Gastrocnemius medialis (tissue), 4 donors: ENCODE results near the gene CATSPER4.
A peak's percentile ranks its signal among the peaks of the same experiment; 100 is the strongest.

Source experiments
- CTCF ChIP-seq, 5 experiments: fragments of 450-650 bp in 3 of 5; fragments of 200-600 bp in 2 of 5; sonication (generic) in 2 of 5; IDR thresholded peaks in 4 of 5; conservative IDR thresholded peaks in 1 of 5; 1 replicate in 4 of 5; 2 replicates in 1 of 5; pipeline ENCODE4 v1.5.1; 2016 to 2019; ENCODE audit warnings: antibody characterized with exemption in 5 of 5, mild to moderate bottlenecking in 3 of 5, moderate library complexity in 3 of 5
- POLR2A ChIP-seq, 2 donors: fragments of 450-650 bp; IDR thresholded peaks; one replicate each; pipeline ENCODE4 v1.6.1; 2017; ENCODE audit warnings: antibody characterized with exemption in 2 of 2, mild to moderate bottlenecking in 2 of 2, moderate library complexity in 2 of 2

DNA sequence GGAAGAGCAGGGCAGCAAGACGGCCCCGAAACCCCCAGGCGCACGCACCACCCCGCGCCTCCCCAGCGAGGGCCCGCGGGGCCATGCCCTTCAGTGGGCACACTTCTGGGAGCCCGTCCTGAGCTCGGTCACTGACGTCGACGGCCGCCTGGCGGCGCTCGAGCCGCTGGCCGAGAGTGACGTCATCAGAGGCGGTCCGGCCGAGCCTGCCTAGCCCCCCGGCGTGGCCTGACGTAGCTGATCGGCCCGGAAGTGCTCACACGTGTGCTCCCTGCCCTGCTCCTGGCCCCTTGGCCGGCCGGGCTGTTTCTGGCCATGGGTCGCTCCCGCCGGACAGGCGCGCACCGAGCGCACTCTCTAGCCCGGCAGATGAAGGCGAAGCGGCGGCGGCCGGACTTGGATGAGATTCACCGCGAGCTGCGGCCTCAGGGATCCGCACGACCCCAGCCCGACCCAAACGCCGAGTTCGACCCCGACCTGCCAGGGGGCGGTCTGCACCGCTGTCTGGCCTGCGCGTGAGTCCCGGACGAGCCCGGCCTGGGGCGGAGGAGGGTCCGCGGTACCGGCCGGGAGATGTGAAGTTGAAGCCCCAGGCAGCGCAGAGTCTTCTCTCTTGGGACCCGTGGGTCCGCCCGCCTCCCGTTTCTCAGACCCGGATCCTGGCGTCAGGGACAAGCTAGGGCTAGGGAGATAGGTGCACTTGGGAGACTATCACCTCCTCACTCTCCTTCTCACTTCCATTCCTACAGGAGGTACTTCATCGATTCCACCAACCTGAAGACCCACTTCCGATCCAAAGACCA lies 20.5 kb upstream of the CATSPER4 start, which contains the start of gene ZNF593:
- TF ChIP-seq POLR2A (IDR thresholded peaks at IDR 0.05), result peak; percentile 85 to 91
- TF ChIP-seq CTCF (IDR thresholded peaks at IDR 0.05 in 4 of 5, conservative IDR thresholded peaks at IDR 0.05 in 1 of 5), result peak; percentile 93 to 97 (median 95)
